ENCODE measurements around the gene FAM200C.

FAM200C gene

GRCh38 chr5:160349249-160349934, 50.5 kb downstream of the FAM200C start:
- H3K4me3 ChIP-seq (ENCODE audit: low read length) = no peak overlapping the region
- H3K4me2 ChIP-seq (ENCODE audit: low read length) = no peak overlapping the region

GRCh38 chr5:160348080-160348479, 51.8 kb downstream of the FAM200C start:
- H3K9ac ChIP-seq (ENCODE audit: low read depth, low read length) = no peak overlapping the region
- H3K9me3 ChIP-seq (replicated peaks; ENCODE audit: low read length) = no peaks in the 10 kb centered on the region
- H3K4me1 ChIP-seq (ENCODE audit: control insufficient read depth, insufficient read depth, low read length) = no peaks in the 10 kb centered on the region
- H3K4me3 ChIP-seq (ENCODE audit: low read length) = no peak overlapping the region
- H3K27me3 ChIP-seq (ENCODE audit: control insufficient read depth, insufficient read depth, low read length) = no peaks in the 10 kb centered on the region
- H3K36me3 ChIP-seq (ENCODE audit: insufficient read depth, low read length) = no peaks in the 10 kb centered on the region
- H3K4me2 ChIP-seq (ENCODE audit: low read length) = no peak overlapping the region

More at GRCh38 chr5:160349249-160349934, 50.5 kb downstream of the FAM200C start:
- no peaks in the 10 kb centered on the region for H3K9me3 ChIP-seq (replicated peaks; ENCODE audit: low read length)
- no peaks in the 10 kb centered on the region for H3K4me1 ChIP-seq (ENCODE audit: control insufficient read depth, insufficient read depth, low read length)
- no peak overlapping the region for H3K9ac ChIP-seq (ENCODE audit: low read depth, low read length)
- no peaks in the 10 kb centered on the region for H3K27me3 ChIP-seq (ENCODE audit: control insufficient read depth, insufficient read depth, low read length)
- no peaks in the 10 kb centered on the region for H3K36me3 ChIP-seq (ENCODE audit: insufficient read depth, low read length)

DNA sequence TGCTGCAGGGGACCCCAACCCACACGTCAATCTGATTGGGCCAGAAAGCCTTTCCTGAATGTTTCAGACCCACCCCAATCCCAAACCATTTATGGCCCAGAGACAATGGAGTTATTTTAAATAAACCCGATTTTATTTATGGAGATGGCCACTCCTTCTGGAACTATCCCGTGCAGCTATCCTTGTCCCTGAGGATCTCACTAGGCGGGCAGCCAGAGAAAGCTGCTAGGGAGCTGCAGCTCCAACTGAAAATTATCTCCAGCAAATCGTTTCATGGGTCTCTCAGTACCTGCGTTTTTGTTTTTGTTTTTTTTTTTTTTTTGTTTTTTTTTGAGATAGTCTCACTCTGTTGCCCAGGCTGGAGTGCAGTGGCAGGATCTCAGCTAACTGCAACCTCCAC, 52.4 kb downstream of the FAM200C start:
- Histone ChIP-seq H3K9me3 (replicated peaks; ENCODE audit: low read length) (no peaks in the 10 kb centered on the region), H3K4me3 (ENCODE audit: low read length) (no peak overlapping the region), H3K4me2 (ENCODE audit: low read length) (no peak overlapping the region), H3K27me3 (ENCODE audit: control insufficient read depth, insufficient read depth, low read length) (no peaks in the 10 kb centered on the region), H3K9ac (ENCODE audit: low read depth, low read length) (no peak overlapping the region), H3K4me1 (ENCODE audit: control insufficient read depth, insufficient read depth, low read length) (peaks cover under 1% of the 10 kb centered on the region), H3K36me3 (ENCODE audit: insufficient read depth, low read length) (no peaks in the 10 kb centered on the region)
